HG03280 (cell line): ENCODE results near the gene FGGY.

Experiments
- ATAC-seq: cut with Tn5 transposase; IDR thresholded peaks from one replicate; pipeline ENCODE4 v1.9.1; 2021; ENCODE audit warnings: mild to moderate bottlenecking, moderate library complexity; ENCODE audit not compliant: unreplicated experiment

The FGGY gene

GRCh38 chr1:59314776-59315528 is 18.1 kb downstream of the FGGY start:
- no peak for ATAC-seq

GRCh38 chr1:59315529-59316463 is 18.9 kb downstream of the FGGY start:
- no peak for ATAC-seq

GRCh38 chr1:59316497-59317128 is 19.7 kb downstream of the FGGY start:
- no peak for ATAC-seq

- no peak for ATAC-seq
Observed at GRCh38 chr1:59317343-59317742, 20.4 kb downstream of the FGGY start.

GRCh38 chr1:59317780-59318179 is 20.9 kb downstream of the FGGY start:
- no peak for ATAC-seq

GRCh38 chr1:59318271-59318860 is 21.5 kb downstream of the FGGY start:
- no peak for ATAC-seq

- no peak for ATAC-seq
Observed at GRCh38 chr1:59322394-59322793, 25.5 kb downstream of the FGGY start.

- no peak for ATAC-seq
Observed at GRCh38 chr1:59322814-59323213, 25.9 kb downstream of the FGGY start.

GRCh38 chr1:59323879-59324278 is 27.0 kb downstream of the FGGY start:
- ATAC-seq: no peak

GRCh38 chr1:59328353-59328752 is 31.5 kb downstream of the FGGY start:
- no peak for ATAC-seq

- ATAC-seq: no peak
Observed at GRCh38 chr1:59329412-59330053, 32.6 kb downstream of the FGGY start.

GRCh38 chr1:59331686-59332620 is 35.1 kb downstream of the FGGY start:
- ATAC-seq: no peak

- no peak for ATAC-seq
Observed at GRCh38 chr1:59332983-59333382, 36.1 kb downstream of the FGGY start.

- ATAC-seq: no peak
Observed at GRCh38 chr1:59333626-59334277, 36.9 kb downstream of the FGGY start.

GRCh38 chr1:59340411-59341307 is 43.8 kb downstream of the FGGY start:
- no peak for ATAC-seq

GRCh38 chr1:59342801-59343575 is 46.1 kb downstream of the FGGY start:
- no peak for ATAC-seq

GRCh38 chr1:59343576-59343840 is 46.6 kb downstream of the FGGY start:
- ATAC-seq: no peak

GRCh38 chr1:59345221-59345620 is 48.3 kb downstream of the FGGY start:
- no peak for ATAC-seq
